GM23338 (cell line): ENCODE measurements around the gene EDNRB. TPM values are rescaled to one million over a fixed set of nuclear protein-coding genes. Genes with fewer than 3 reads are reported as not detected.

ENCODE experiments used
- ATAC-seq: fragments of 200-7000 bp; cut with Tn5 transposase; 3 replicates; pipeline ENCODE4 v1.9.1; 2020
- DNase-seq: peaks from one replicate; pipeline ENCODE4 v3.0.0-alpha.2; 2015; ENCODE audit warnings: low spot score
- H2AFZ ChIP-seq: fragments of 200-600 bp; sonication (generic); 2 replicates; pipeline ENCODE4 v1.8.0; 2016; ENCODE audit warnings: antibody characterized with exemption, mild to moderate bottlenecking, moderate library complexity
- H3F3A ChIP-seq: fragments of 200-600 bp; sonication (generic); replicated peaks from 2 replicates; pipeline ENCODE4 v1.8.0; 2017; ENCODE audit warnings: antibody characterized with exemption, mixed run types, low read depth
- H3K27ac ChIP-seq: fragments of 200-600 bp; sonication (generic); 2 replicates; pipeline ENCODE4 v1.6.1; 2016; ENCODE audit warnings: low read depth
- H3K27me3 ChIP-seq: fragments of 200-600 bp; sonication (generic); 2 replicates; pipeline ENCODE4 v1.8.0; 2016; ENCODE audit warnings: mild to moderate bottlenecking, mixed run types, moderate library complexity; ENCODE audit not compliant: insufficient read depth
- H3K36me3 ChIP-seq: fragments of 200-600 bp; sonication (generic); 2 replicates; pipeline ENCODE4 v1.8.0; 2016; ENCODE audit warnings: mild to moderate bottlenecking; ENCODE audit not compliant: insufficient read depth
- H3K4me1 ChIP-seq: fragments of 200-600 bp; sonication (generic); 2 replicates; pipeline ENCODE4 v1.8.0; 2016; ENCODE audit warnings: mild to moderate bottlenecking, moderate library complexity; ENCODE audit not compliant: insufficient read depth
- H3K4me2 ChIP-seq: fragments of 200-600 bp; sonication (generic); 2 replicates; pipeline ENCODE4 v1.7.1; 2017; ENCODE audit warnings: mixed run types
- H3K4me3 ChIP-seq: fragments of 200-600 bp; sonication (generic); 2 replicates; pipeline ENCODE4 v1.6.1; 2016; ENCODE audit warnings: mixed run types
- H3K79me2 ChIP-seq: fragments of 200-600 bp; sonication (generic); replicated peaks from 2 replicates; pipeline ENCODE4 v1.8.0; 2017; ENCODE audit warnings: mild to moderate bottlenecking; ENCODE audit not compliant: insufficient read depth
- H3K9me2 ChIP-seq: fragments of 200-600 bp; sonication (generic); 2 replicates; pipeline ENCODE4 v1.8.0; 2017; ENCODE audit not compliant: insufficient read depth
- H4K20me1 ChIP-seq: fragments of 200-600 bp; sonication (generic); replicated peaks from 2 replicates; pipeline ENCODE4 v1.8.0; 2017; ENCODE audit warnings: mild to moderate bottlenecking; ENCODE audit not compliant: insufficient read depth
- H3K27ac Mint-ChIP-seq: 2 replicates; pipeline ENCODE4 v1.8.0; 2020; ENCODE audit warnings: inconsistent platforms, mild to moderate bottlenecking, moderate library complexity, mixed read lengths
- H3K27me3 Mint-ChIP-seq: 3 replicates; pipeline ENCODE4 v1.8.0; 2022; ENCODE audit warnings: low read depth, mild to moderate bottlenecking, moderate library complexity, mixed read lengths, inconsistent platforms; ENCODE audit not compliant: insufficient read depth, poor library complexity
- H3K36me3 Mint-ChIP-seq: 3 replicates; pipeline ENCODE4 v1.8.0; 2021; ENCODE audit warnings: low read depth, mild to moderate bottlenecking, inconsistent platforms, moderate library complexity, mixed read lengths
- H3K4me1 Mint-ChIP-seq: 3 replicates; pipeline ENCODE4 v1.8.0; 2020; ENCODE audit warnings: mild to moderate bottlenecking, inconsistent platforms, mixed read lengths
- H3K4me3 Mint-ChIP-seq: 3 replicates; pipeline ENCODE4 v1.8.0; 2021; ENCODE audit warnings: moderate library complexity, mild to moderate bottlenecking, inconsistent platforms, mixed read lengths
- H3K9me3 Mint-ChIP-seq: 3 replicates; pipeline ENCODE4 v1.8.0; 2020; ENCODE audit warnings: moderate library complexity, mild to moderate bottlenecking, inconsistent platforms, mixed read lengths
- CREB1 ChIP-seq: fragments of 250-450 bp; sonication (Bioruptor Pico); IDR thresholded peaks from 2 replicates; pipeline ENCODE4 v1.5.0; 2020; ENCODE audit warnings: low read depth, mild to moderate bottlenecking, moderate library complexity
- CTCF ChIP-seq, 2 experiments: fragments of 200-600 bp in 1 of 2; sonication (generic) in 1 of 2; conservative IDR thresholded peaks; 2 replicates each; pipeline versions ENCODE4 v1.5.1 to v1.6.1; 2016 to 2017; ENCODE audit warnings: antibody characterized with exemption in 2 of 2, low read depth in 2 of 2, mild to moderate bottlenecking in 2 of 2, moderate library complexity in 1 of 2
- ETS1 ChIP-seq: IDR thresholded peaks from 2 replicates; pipeline ENCODE4 v1.6.1; 2016; ENCODE audit warnings: antibody characterized with exemption
- EZH2 ChIP-seq: fragments of 200-600 bp; sonication (generic); IDR thresholded peaks from one replicate; pipeline ENCODE4 v1.8.0; 2017; ENCODE audit warnings: antibody characterized with exemption, mild to moderate bottlenecking, low read depth; ENCODE audit not compliant: unreplicated experiment
- EZH2phosphoT487 ChIP-seq: fragments of 200-600 bp; sonication (generic); IDR thresholded peaks from one replicate; pipeline ENCODE4 v1.8.1; 2018; ENCODE audit warnings: antibody characterized with exemption; ENCODE audit not compliant: unreplicated experiment
- NANOG ChIP-seq: IDR thresholded peaks from 2 replicates; pipeline ENCODE4 v1.6.1; 2016; ENCODE audit warnings: antibody characterized with exemption, borderline replicate concordance
- POLR2AphosphoS5 ChIP-seq: IDR thresholded peaks from 2 replicates; pipeline ENCODE4 v1.6.1; 2016; ENCODE audit warnings: antibody characterized with exemption, low read depth
- REST ChIP-seq: IDR thresholded peaks from one replicate; pipeline ENCODE4 v1.6.1; 2018; ENCODE audit warnings: antibody characterized with exemption; ENCODE audit not compliant: unreplicated experiment
- STAT1 ChIP-seq: IDR thresholded peaks from one replicate; pipeline ENCODE4 v1.6.1; 2016; ENCODE audit warnings: antibody characterized with exemption; ENCODE audit not compliant: unreplicated experiment
- ZNF114 ChIP-seq: fragments of 250-450 bp; sonication (Bioruptor Pico); IDR thresholded peaks from 2 replicates; pipeline ENCODE4 v1.5.0; 2020; ENCODE audit warnings: mild to moderate bottlenecking, moderate library complexity
- ZNF462 ChIP-seq: fragments of 250-450 bp; sonication (Bioruptor Pico); IDR thresholded peaks from 2 replicates; pipeline ENCODE4 v1.5.0; 2020; ENCODE audit warnings: mild to moderate bottlenecking, moderate library complexity
- polyA plus RNA-seq: library from polyadenylated mRNA; unstranded; fragments of >200 nt; fragmentation: Nextera tagmentation; extraction: Ambion mirVana; gene quantifications from 2 replicates; pipeline ENCODE4 v1.2.1, GENCODE V29; 2016
- total RNA-seq: library from RNA; depleted of rRNA; stranded (reverse); fragments of >200 nt; shearing (Covaris generic); gene quantifications from 2 replicates; pipeline ENCODE4 v1.2.3, GENCODE V29; 2014

Gene EDNRB
- total and polyA plus RNA-seq, 2 experiments from 2014 or later, result 27.9 to 28.9 TPM

- no peak overlapping the region for H3K27ac ChIP-seq
- H2AFZ ChIP-seq, result no peak overlapping the region
- H3K36me3 Mint-ChIP-seq, result peaks cover 7% of the 10 kb centered on the region; the same call in 2 of the 3 replicates
- H3K27me3 ChIP-seq, result no peaks in the 10 kb centered on the region
- H3K4me3 ChIP-seq, result no peak overlapping the region
- DNase-seq (no peak), ATAC-seq (no peak)
- H3K36me3 ChIP-seq, result no peaks in the 10 kb centered on the region
- peaks cover 7% of the 10 kb centered on the region; the same call in 1 of the 2 replicates for H3K9me2 ChIP-seq
- H3K4me1 ChIP-seq, result peaks cover 9% of the 10 kb centered on the region; the same call in 1 of the 2 replicates
- H3K79me2 ChIP-seq, result no peaks in the 10 kb centered on the region
- no peak overlapping the region for H3K4me3 Mint-ChIP-seq
- H4K20me1 ChIP-seq, result no peaks in the 10 kb centered on the region
- H3K27me3 Mint-ChIP-seq, result no peaks in the 10 kb centered on the region
- TF ChIP-seq STAT1 (no peak), EZH2phosphoT487 (no peak), CREB1 (CRISPR knock-in tag) (no peak), POLR2AphosphoS5 (no peak), ZNF114 (CRISPR knock-in tag) (no peak), REST (no peak), CTCF (conservative IDR thresholded peaks at IDR 0.05; ENCODE audit: low read depth in 2 of 2) (no peak), ETS1 (no peak), NANOG (no peak), ZNF462 (CRISPR knock-in tag) (no peak), EZH2 (no peak)
- H3K4me2 ChIP-seq, result no peak overlapping the region
- no peak overlapping the region for H3K27ac Mint-ChIP-seq
- no peaks in the 10 kb centered on the region for H3F3A ChIP-seq
- peaks cover 21% of the 10 kb centered on the region for H3K4me1 Mint-ChIP-seq
- H3K9me3 Mint-ChIP-seq, result no peaks in the 10 kb centered on the region
These were observed 56.9 kb downstream of the EDNRB start for GRCh38 chr13:77861741-77862140.
